ENCODE measurements around the gene TRIM63.

The TRIM63 gene

DNA sequence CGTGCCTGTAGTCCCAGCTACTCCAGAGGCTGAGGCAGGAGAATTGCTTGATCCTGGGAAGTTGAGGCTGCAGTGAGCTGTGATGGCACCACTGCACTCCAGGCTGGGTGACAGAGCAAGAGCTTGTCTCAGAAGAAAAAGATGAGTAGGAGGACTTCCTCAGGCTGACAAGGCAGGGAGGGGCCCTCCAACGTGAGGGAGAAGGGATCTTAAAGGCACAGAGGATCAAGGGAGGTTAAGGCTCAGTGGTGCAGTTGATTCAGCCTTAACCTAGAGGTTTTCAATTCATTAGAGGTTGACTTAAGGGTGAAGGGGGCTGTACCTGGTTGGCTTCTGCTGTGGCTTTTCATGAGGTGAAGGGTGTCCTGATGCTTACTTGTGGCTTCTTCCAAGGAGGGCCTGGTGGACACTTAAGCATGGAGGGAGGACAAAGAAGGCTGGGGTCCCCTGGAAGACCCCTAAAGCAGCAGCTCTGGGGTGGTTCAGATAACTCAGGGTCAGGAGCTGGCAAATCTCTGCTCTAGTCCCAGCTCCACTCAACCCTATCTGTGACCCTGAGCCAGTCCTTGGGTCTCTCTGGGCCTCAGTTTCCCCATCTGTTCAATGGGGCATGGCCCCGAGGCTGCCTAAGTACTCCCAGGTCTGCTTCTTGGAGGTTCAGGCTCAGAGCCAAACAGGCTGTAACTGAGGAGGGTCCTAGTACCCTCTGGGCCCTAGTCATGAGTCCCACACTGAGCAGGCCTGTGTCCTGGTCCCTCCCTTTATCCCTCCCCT is 39.5 kb downstream of the TRIM63 start:
- peak; percentile 57 to 75 for ATAC-seq (replicated peaks)
- Mint-ChIP-seq H3K4me1 (peaks cover 4 to 5% of the 10 kb centered on the region in 2 donors), H3K36me3 (no peaks in the 10 kb centered on the region), H3K27me3 (peaks cover 17 to 35% of the 10 kb centered on the region in 2 donors), H3K4me3 (no peak overlapping the region), H3K27ac (no peak overlapping the region), H3K9me3 (no peaks in the 10 kb centered on the region)
- DNase-seq, result no peak

DNA sequence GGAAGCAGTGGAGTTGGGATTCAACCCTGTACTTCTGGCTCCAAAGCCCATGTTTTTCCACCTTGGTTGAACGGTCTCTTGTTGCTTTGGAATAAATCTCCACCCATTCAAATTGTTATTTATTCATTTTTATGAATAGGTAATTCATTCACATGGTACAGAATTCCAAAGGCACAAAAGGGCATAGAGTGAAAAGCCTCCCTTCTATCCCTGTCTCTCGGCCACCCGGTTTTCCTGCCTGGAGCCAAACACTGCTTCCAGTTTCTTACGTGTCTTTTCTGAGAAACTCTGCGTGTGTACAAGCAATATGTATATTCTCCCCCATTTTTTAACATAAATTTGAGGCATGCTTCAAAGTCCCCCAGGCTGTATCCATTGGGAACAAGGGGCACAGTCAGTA is 41.9 kb downstream of the TRIM63 start:
- H3K4me1 Mint-ChIP-seq, result peaks cover 4 to 5% of the 10 kb centered on the region in 2 donors

DNA sequence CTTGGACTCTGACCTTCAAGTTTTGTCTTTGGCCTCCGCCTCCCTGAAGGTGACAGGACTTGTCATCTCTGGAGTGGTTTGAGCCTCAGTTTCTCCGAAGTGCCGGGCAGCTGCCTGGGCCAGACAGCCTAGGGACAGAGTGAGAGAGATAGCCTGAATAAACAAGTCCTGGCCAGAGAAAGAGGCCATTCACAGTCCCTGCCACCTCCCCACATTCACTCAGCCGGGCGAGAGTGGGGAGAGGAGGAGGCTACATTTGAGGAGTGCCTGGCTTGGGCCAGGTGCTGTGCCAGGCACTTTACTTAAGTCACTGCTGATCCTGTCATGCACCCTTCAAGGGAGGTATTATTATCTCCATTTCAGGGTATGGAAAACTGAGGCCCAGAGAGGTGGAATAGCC is 42.4 kb downstream of the TRIM63 start:
- DNase-seq, result no peak
- H3K27me3 Mint-ChIP-seq, result peaks cover 3 to 19% of the 10 kb centered on the region in 2 donors
- no peaks in the 10 kb centered on the region for H3K36me3 Mint-ChIP-seq
- ATAC-seq (replicated peaks), result no peak
- H3K4me3 Mint-ChIP-seq, result no peak overlapping the region
- no peak overlapping the region for H3K27ac Mint-ChIP-seq
- no peaks in the 10 kb centered on the region for H3K9me3 Mint-ChIP-seq
- H3K4me1 Mint-ChIP-seq, result peaks cover 4 to 5% of the 10 kb centered on the region in 2 donors

More for the DNA sequence above, 41.9 kb downstream of the TRIM63 start:
- no peak for DNase-seq
- Mint-ChIP-seq H3K27ac (no peak overlapping the region), H3K9me3 (no peaks in the 10 kb centered on the region), H3K36me3 (no peaks in the 10 kb centered on the region), H3K27me3 (peaks cover 6 to 24% of the 10 kb centered on the region in 2 donors), H3K4me3 (no peak overlapping the region)
- ATAC-seq (replicated peaks), result no peak

DNA sequence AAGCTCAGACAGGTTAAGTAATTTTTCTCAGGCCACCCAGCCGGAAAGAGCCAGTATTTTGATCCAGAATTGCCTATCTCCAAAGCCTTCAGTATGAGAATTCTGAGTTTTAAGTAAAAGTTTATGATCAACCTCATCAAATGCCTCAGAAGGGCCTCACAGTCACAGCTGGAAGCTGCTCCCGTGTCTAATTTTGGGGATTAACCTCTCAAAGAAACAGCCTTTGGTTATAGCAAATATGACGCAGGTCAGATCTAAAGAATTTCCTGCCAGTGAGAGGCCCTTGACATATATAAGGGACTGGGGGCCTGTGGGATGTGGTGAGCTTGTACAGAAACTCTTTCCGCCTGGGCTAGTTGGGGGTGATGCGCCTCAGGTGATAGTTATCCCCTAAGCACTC is 43.6 kb downstream of the TRIM63 start:
- H3K36me3 Mint-ChIP-seq, result no peaks in the 10 kb centered on the region
- H3K4me3 Mint-ChIP-seq, result no peak overlapping the region
- DNase-seq (no peak), ATAC-seq (replicated peaks) (no peak)
- H3K27ac Mint-ChIP-seq, result no peak overlapping the region
- peaks cover 3 to 16% of the 10 kb centered on the region in 2 donors for H3K27me3 Mint-ChIP-seq
- peaks cover 7 to 13% of the 10 kb centered on the region in 2 donors for H3K4me1 Mint-ChIP-seq
- no peaks in the 10 kb centered on the region for H3K9me3 Mint-ChIP-seq

DNA sequence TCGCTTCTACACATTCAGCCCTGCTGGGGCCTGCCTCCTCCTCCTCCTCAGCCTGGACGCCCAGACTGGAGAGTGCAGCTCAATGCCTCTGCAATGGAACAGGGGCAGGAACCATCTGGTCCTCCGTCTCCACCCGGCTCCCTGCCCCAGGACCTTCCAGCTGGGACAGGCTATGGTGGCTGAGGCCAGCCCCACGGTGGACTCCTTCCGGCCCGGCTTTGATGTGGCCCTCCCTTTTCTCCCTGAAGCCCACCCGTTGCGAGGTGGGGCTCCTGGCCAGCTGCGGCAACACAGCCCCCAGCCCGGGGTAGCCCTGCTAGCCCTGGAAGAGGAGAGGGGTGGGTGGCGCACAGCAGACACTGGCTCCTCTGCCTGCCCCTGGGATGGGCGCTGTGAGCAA is 44.4 kb downstream of the TRIM63 start:
- H3K4me1 Mint-ChIP-seq, result peaks cover 7 to 13% of the 10 kb centered on the region in 2 donors
- H3K27me3 Mint-ChIP-seq, result peaks cover 3 to 11% of the 10 kb centered on the region in 2 donors
- no peak overlapping the region for H3K27ac Mint-ChIP-seq
- DNase-seq (no peak), ATAC-seq (replicated peaks) (no peak)
- H3K36me3 Mint-ChIP-seq, result no peaks in the 10 kb centered on the region
- no peak overlapping the region for H3K4me3 Mint-ChIP-seq
- H3K9me3 Mint-ChIP-seq, result no peaks in the 10 kb centered on the region

DNA sequence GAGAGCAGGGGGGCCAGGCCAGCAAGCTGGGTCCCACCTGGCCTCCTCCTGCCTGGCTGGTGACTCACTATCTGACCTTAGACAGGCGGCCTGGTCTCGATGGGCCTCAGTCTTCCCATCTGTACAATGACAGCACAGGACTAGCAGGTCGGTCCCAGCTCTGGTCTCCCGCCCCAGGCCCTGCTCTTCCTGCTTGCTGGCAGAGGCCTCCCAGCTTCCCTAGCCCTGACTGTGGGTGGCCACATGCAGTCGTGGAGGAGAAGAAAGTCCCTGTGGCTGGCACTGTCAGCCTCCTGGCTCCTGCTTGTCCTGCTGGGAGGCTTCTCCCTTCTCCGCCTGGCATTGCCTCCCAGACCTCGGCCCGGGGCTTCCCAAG is 45.0 kb downstream of the TRIM63 start:
- Mint-ChIP-seq H3K9me3 (no peaks in the 10 kb centered on the region), H3K36me3 (no peaks in the 10 kb centered on the region), H3K4me1 (peaks cover 4 to 8% of the 10 kb centered on the region in 2 donors), H3K27ac (no peak overlapping the region), H3K4me3 (no peak overlapping the region), H3K27me3 (peaks cover 3 to 11% of the 10 kb centered on the region in 2 donors)
- ATAC-seq (replicated peaks), result no peak
- DNase-seq, result no peak

DNA sequence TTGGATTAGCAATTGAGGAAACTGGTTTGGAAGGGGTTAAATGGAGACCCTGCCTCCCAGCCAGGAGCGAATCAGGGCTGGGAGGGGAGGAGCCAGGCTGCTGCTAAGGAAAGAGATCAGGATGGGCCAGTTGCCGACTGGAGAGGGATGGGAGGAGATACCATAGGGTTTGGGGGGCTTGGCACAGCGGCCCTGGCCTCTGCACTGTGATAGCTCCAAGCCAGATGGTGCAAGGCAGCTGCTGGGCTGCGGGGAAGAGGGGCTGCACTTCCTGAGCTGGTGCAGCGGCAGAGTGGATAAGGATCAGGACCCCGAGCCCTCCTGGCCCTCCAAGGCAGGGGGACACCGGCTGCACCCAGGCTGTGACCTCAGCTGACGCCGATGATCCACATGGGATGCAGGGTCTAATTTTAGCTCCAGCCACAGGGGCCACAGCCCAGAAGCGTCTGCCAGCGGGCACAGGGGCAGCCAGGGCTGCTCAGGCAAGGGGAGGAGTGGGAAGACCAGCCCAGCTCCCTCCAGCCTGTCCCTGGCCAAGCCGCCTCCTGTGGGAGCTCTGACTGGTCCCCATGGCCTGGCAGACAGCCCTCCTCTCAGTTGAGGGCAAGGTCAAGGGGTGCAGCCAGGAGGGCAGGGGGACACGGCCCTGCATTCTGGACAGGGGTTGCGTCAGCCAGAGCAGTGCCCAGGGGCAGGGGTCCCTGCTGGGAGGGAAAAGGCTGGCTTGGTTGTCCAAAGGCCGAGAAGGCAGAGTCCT is 45.6 kb downstream of the TRIM63 start, which contains the start of gene EXTL1:
EXTL1 (plus strand) TSS at position 129 of the 757 bp plus-strand sequence. CDS start 872 bp downstream, outside the sequence.
- no peak for ATAC-seq (replicated peaks)
- H3K9me3 Mint-ChIP-seq, result no peaks in the 10 kb centered on the region
- DNase-seq, result no peak
- H3K4me3 Mint-ChIP-seq, result no peak within 1 kb of the TSS
- H3K4me1 Mint-ChIP-seq, result peaks cover 6 to 12% of the 10 kb centered on the region in 2 donors
- H3K36me3 Mint-ChIP-seq, result no peaks in the 10 kb centered on the region
- H3K27ac Mint-ChIP-seq, result no peak within 1 kb of the TSS
- H3K27me3 Mint-ChIP-seq, result peaks cover 3 to 11% of the 10 kb centered on the region in 2 donors

DNA sequence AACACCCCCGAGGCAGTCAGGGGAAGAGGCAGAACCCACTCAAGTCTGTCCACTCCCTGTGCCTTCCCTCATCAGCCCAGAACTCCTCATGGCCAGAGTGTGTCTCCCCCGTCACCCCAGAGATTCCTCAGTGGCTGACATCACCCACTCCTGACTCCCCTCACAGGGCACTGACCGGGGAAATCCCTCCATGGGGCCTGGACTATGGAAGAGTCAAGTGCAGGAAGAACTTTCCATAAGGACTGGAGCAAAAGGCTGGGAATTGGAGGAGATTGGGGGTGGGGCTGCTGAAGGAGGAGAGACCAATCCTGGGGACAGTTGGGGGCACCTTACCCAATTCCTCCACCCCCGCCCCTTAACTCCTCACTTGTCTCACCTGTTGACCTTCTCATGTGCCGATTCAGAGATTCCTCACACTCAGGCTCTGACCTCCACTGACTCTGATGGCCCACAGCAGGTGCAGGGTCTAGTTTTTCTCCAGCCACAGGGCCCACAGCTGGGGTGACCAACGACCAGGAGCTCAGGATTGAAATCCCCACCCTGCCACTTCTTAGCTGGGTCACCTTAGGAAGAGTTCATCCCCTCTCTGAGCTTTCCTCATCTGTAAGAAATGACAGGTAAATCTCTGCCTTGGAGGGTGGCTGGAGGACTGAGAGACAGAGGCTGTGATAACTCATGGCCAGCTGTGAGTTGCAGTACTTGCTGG is 46.3 kb downstream of the TRIM63 start:
- DNase-seq (no peak), ATAC-seq (replicated peaks) (no peak)
- Mint-ChIP-seq H3K27me3 (peaks cover 3 to 11% of the 10 kb centered on the region in 2 donors), H3K4me1 (peaks cover 10 to 17% of the 10 kb centered on the region in 2 donors), H3K4me3 (no peak overlapping the region), H3K27ac (no peak overlapping the region), H3K36me3 (no peaks in the 10 kb centered on the region), H3K9me3 (no peaks in the 10 kb centered on the region)

DNA sequence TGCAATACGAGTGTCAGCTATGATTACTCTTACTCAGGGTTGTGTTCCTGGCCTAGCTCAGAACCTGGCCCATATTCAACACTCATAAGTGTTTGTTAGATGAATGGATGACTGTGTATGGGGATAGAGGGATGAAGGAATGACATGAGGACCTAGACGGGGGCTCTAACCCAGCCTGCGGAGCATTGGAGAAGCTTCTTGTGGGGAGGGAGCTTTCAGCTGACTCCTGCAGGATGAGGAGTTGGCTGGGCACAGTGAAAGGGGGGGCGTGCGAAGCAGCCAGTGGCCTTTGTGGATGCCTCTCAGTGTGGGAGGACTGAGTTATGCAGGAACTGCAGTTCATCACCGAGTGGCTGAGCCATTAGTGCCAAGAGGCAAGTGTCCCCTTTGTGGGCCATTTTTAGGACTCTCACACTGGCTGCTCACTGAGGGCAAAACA is 47.1 kb downstream of the TRIM63 start:
- Mint-ChIP-seq H3K4me1 (peaks cover 10 to 17% of the 10 kb centered on the region in 2 donors), H3K4me3 (no peak overlapping the region), H3K9me3 (no peaks in the 10 kb centered on the region), H3K27me3 (peaks cover 3 to 11% of the 10 kb centered on the region in 2 donors), H3K27ac (no peak overlapping the region), H3K36me3 (no peaks in the 10 kb centered on the region)
- ATAC-seq (replicated peaks) (no peak), DNase-seq (no peak)

DNA sequence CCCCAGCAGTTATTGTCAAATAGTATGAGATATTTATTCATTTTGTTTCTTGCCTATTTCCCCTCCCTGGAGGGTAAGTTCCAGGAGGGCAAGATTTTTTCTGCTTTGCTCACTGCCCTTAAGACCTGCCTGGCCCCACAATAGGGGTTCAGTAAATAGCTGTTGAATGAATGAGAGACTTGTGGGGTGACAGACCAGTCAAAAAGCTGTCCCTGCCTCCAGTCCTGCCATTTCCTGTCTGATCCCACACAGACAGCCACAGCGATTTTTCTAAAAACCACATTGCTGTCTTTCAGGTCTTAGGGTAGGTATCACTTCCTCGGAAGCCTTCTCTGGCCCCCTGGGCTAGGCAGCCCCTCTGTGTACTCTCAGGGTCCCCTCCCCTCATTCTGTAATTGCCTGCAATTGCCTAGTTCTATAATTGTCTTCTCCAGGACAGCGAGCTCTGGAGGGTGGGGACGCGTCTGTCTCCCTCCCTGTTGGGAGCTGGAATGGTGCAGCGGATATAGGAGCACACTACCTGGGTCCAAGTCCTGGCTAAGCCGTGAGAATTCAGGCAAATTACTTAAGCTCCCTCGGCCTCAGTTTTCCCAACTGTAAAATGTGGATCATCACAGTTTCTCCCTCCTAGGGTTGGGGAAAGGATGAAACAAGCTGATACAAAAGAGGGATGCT is 47.7 kb downstream of the TRIM63 start:
- H3K36me3 Mint-ChIP-seq, result no peaks in the 10 kb centered on the region
- no peaks in the 10 kb centered on the region for H3K9me3 Mint-ChIP-seq
- ATAC-seq (replicated peaks), result peak; percentile 40 to 44
- H3K27me3 Mint-ChIP-seq, result peaks cover 3 to 11% of the 10 kb centered on the region in 2 donors
- DNase-seq, result no peak
- H3K4me3 Mint-ChIP-seq, result no peak overlapping the region
- H3K4me1 Mint-ChIP-seq, result peaks cover 10 to 17% of the 10 kb centered on the region in 2 donors
- H3K27ac Mint-ChIP-seq, result no peak overlapping the region

DNA sequence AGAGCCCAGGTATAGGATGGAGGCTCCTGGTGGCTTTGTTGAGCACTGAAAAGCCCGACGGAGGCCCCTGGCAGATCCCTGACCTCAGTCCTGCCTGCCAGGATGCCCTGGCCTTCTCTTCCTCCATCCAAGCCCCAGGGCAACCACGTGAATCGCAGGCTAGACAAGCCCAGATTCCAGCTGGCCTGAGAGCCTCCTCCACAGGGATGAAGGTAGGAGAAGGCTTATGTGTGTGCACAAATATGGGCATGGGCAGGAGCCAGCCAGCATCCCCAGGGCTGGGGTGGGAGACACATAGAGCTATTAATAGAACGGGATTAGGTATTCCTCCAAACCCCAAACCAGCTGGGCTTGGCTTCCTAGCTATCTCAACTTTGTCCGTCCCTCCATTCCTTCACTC is 49.8 kb downstream of the TRIM63 start:
- no peaks in the 10 kb centered on the region for H3K9me3 Mint-ChIP-seq
- ATAC-seq (replicated peaks) (no peak), DNase-seq (no peak)
- no peak overlapping the region for H3K4me3 Mint-ChIP-seq
- H3K36me3 Mint-ChIP-seq, result no peaks in the 10 kb centered on the region
- H3K4me1 Mint-ChIP-seq, result peaks cover 10 to 17% of the 10 kb centered on the region in 2 donors
- no peak overlapping the region for H3K27ac Mint-ChIP-seq
- peaks cover 3 to 11% of the 10 kb centered on the region in 2 donors for H3K27me3 Mint-ChIP-seq

DNA sequence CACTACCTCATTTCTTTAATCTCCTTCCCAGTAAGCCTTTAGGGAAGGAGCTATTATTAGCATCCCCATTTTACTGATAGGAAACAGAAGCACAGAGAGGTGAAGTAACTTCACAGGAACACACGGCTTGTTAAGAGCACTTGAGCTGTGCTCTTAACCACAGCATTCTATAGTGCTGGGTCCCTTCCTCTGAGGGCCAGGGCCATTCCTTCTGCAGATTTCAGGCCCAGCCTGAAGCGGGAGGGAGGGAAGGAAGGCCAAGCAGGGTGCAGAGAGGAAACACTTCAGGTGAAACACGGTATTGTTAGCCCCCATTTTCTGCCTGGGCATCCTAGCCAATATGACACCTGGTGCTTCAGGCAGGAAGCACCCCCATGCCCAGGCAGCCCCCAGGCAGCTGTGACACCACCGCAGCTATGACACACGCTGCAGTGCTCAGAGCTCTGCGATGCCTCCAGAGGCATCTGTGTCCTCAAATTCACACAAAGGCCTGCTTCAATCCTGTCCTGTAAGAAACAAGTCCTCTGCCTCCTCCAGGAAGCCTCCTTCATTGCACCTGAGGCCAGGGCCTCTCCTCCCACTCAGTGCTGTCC is 50.4 kb downstream of the TRIM63 start:
- ATAC-seq (replicated peaks), result no peak

DNA sequence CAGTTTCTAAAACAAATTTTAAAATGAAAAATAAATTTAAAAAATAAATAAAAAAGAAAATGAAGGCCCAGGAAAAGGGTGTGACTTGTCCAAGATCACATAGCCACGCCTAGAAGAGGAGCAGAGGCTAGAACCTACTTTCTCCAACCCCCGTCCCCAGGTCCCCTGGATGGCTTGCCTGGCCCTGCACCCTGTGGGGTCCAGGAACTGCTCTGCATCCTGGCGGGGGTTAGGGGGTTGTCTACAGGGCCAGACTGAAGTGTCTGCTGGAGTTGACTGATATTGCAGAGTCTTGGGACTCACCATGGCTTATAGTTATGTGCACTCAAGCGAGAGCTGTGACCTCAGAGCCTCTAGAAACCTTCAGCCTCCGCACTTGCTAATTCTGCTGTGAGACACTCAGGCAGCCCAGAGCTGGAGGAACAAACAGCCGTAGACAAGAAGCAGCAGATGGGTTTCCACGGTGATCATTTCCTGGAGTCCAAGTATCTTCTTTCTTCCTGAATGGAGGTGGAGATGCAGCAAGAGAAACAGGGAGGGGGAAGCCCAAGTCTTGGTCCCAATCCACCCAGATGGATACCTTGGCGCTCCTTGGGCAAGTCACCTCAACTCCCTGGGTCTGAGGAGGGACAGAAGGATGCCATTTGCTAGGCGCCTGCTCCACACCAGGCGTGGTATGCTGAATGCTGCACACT is 51.0 kb downstream of the TRIM63 start:
- H3K4me3 Mint-ChIP-seq, result no peak overlapping the region
- DNase-seq (no peak), ATAC-seq (replicated peaks) (peak; percentile 77 to 91)
- peaks cover under 1 to 8% of the 10 kb centered on the region in 2 donors for H3K27me3 Mint-ChIP-seq
- H3K4me1 Mint-ChIP-seq, result peaks cover 10 to 17% of the 10 kb centered on the region in 2 donors
- no peak overlapping the region for H3K27ac Mint-ChIP-seq
- H3K9me3 Mint-ChIP-seq, result no peaks in the 10 kb centered on the region
- H3K36me3 Mint-ChIP-seq, result no peaks in the 10 kb centered on the region

More for the DNA sequence above, 50.4 kb downstream of the TRIM63 start:
- Mint-ChIP-seq H3K9me3 (no peaks in the 10 kb centered on the region), H3K4me3 (no peak overlapping the region), H3K27me3 (peaks cover 3 to 11% of the 10 kb centered on the region in 2 donors), H3K36me3 (no peaks in the 10 kb centered on the region), H3K4me1 (peaks cover 10 to 17% of the 10 kb centered on the region in 2 donors), H3K27ac (no peak overlapping the region)
- no peak for DNase-seq

Data from stimulated activated naive B cell treated with anti-CD40 and anti-IgM and Interleukin-4, amounts not matched to agents 10 μg/mL and 1 μg/mL and 100 μg/mL, for 72 hours (primary cell).